HL-60 (cell line): ENCODE measurements around the gene DCHS1.

Experiments used
- DNase-seq, 2 experiments: peaks; one replicate each; pipeline ENCODE4 v3.0.0-alpha.2; 2010 to 2020; ENCODE audit warnings: low read depth in 1 of 2, low spot score in 1 of 2
- H3K27ac ChIP-seq: fragments of 250-450 bp; sonication (Bioruptor Pico); replicated peaks from 2 replicates; pipeline ENCODE4 v1.5.1; 2020; ENCODE audit warnings: mild to moderate bottlenecking, moderate library complexity
- H3K27me3 ChIP-seq: fragments of 250-450 bp; sonication (Bioruptor Pico); 2 replicates; pipeline ENCODE4 v1.5.1; 2021; ENCODE audit warnings: mild to moderate bottlenecking, moderate library complexity; ENCODE audit not compliant: insufficient read depth, poor library complexity, severe bottlenecking
- H3K4me3 ChIP-seq: replicated peaks from 2 replicates; pipeline ENCODE4 v1.5.1; 2011; ENCODE audit warnings: mild to moderate bottlenecking, control low read depth, low read length; ENCODE audit not compliant: insufficient read depth
- CTCF ChIP-seq: IDR thresholded peaks from one replicate; pipeline ENCODE4 v1.5.1; 2011; ENCODE audit warnings: low read length, control low read depth, inconsistent platforms; ENCODE audit not compliant: insufficient read depth
- GABPA ChIP-seq: IDR thresholded peaks from 2 replicates; pipeline ENCODE4 v1.6.1; 2012; ENCODE audit warnings: low read depth
- POLR2AphosphoS5 ChIP-seq: IDR thresholded peaks from 2 replicates; pipeline ENCODE4 v1.6.1; 2012; ENCODE audit warnings: low read depth
- REST ChIP-seq: IDR thresholded peaks from 2 replicates; pipeline ENCODE4 v1.6.1; 2012; ENCODE audit warnings: low read depth; ENCODE audit not compliant: insufficient replicate concordance
- SPI1 ChIP-seq: IDR thresholded peaks from 2 replicates; pipeline ENCODE4 v1.6.1; 2012; ENCODE audit warnings: low read depth, mild to moderate bottlenecking, borderline replicate concordance

DCHS1 gene

GRCh38 chr11:6629892-6630631 is 25.5 kb downstream of the DCHS1 start:
- Histone ChIP-seq H3K27ac (no peak overlapping the region), H3K27me3 (no peaks in the 10 kb centered on the region), H3K4me3 (no peak overlapping the region)
- no peak for DNase-seq
- TF ChIP-seq REST = peak; percentile 48
- TF ChIP-seq GABPA = no peak

- Histone ChIP-seq H3K4me3 (no peak overlapping the region), H3K27me3 (no peaks in the 10 kb centered on the region), H3K27ac (no peak overlapping the region)
- no peak for TF ChIP-seq SPI1
- no peak for TF ChIP-seq CTCF
- no peak for TF ChIP-seq GABPA
- no peak for TF ChIP-seq POLR2AphosphoS5
- TF ChIP-seq REST = no peak
- DNase-seq = no peak
Measured at GRCh38 chr11:6629573-6629891, 26.1 kb downstream of the DCHS1 start.

- DNase-seq = no peak
- no peak overlapping the region for H3K4me3 ChIP-seq
- H3K27me3 ChIP-seq = no peaks in the 10 kb centered on the region
- no peak for TF ChIP-seq SPI1
- no peak for TF ChIP-seq GABPA
- no peak for TF ChIP-seq CTCF
- TF ChIP-seq POLR2AphosphoS5 = no peak
- TF ChIP-seq REST = no peak
- H3K27ac ChIP-seq = no peak overlapping the region
Measured at GRCh38 chr11:6628526-6628925, 27.1 kb downstream of the DCHS1 start.
